ENCODE data around the gene ST3GAL3.

ST3GAL3 gene

DNA sequence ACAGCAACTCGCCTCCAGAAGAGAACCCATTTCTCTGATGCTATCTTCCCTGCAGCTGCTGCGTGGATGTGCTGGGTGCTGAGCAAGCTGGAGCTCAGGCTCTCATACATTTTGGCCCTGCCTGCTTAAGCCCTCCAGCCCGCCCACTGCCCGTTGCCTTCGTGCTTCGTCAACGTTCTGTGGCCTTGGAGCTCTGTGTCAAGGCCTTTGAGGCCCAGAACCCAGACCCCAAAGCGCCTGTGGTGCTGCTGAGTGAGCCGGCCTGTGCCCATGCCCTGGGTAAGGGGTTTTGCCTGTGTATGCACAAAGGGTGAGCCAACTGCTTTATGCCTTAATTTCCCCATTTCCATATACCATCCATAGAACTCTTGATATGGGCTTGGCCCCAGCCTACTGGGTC lies 263.6 kb downstream of the ST3GAL3 start:
- no peak for DNase-seq

DNA sequence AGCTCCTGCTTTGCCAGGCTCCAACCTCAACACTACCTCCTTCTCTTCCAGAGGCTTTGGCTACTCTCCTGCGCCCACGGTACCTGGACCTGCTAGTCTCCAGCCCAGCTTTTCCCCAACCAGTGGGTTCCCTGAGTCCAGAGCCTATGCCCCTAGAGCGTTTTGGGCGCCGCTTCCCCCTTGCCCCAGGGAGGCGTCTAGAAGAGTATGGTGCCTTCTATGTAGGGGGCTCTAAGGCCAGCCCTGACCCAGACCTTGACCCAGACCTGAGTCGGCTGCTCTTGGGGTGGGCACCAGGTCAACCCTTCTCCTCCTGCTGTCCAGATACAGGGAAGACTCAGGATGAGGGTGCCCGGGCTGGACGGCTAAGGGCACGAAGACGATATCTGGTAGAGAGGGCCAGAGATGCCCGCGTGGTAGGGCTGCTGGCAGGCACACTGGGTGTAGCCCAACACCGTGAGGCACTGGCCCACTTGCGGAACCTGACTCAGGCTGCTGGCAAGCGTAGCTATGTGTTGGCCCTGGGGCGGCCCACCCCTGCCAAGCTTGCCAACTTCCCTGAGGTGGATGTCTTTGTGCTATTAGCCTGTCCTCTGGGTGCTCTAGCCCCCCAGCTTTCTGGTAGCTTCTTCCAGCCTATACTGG lies 264.1 kb downstream of the ST3GAL3 start:
- DNase-seq: no peak

DNA sequence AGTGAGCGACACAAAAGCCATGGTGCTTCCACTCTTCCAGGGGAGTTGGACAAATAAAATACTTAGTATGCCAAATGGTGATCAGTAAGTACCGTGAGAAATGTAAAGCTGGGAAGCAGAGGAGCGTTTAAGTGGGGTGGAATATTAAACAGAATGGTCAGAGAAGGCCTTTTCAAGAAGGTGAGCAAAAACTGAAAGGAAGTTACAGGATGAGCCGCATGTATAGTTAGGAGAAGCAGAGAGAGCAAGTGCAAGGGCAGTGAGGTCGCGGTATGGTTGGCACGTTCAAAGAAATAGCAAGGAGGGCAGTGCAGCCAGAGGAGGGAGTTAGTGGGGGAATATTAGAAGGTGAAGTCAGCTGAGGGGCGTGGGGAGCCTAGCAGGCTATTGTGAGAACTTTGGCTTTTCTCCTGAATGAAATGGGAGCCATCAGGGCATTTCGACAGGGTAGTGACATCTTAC lies 266.7 kb downstream of the ST3GAL3 start:
- DNase-seq: no peak

DNA sequence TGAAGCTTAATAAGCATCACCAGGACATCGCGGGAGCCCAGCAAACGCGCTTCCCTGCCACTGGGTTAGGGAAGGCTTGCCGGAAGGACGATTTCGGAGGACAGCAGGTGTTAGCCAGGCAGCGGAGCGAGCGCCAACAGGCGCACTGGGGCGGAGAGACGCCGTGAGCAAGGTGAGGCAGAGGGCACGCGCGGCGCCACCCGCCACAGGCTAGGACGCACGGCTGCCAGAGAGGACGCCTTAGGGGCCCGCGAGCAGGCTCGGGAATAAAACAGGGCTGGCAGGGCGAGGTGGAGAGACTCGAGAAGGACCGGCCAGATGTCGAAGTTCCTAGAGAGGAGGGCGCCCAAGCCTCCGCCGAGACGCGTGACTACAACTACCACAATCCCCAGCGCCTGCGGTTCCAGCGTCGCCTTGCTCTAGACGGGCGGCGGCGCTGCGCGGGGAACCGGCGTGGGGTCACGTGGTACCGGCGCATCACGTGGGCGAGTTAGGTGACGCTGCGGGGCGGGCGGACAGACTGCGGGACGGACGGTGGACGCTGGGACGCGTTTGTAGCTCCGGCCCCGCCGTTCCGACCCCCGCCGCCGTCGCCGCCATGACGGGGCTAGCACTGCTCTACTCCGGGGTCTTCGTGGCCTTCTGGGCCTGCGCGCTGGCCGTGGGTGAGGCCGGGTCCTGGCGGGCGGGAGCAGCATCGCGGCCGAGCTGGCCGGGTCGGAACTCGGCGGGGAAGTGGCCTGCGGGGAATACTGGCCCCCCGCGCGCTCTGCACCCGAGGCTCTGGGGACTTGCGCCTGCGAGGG lies 267.3 kb downstream of the ST3GAL3 start, which contains the start of gene ATP6V0B:
Gene ATP6V0B, plus strand, starts transcription at position 518 of the 806 bp plus-strand sequence. Its CDS starts 81 bp downstream, at position 599.
- DNase-seq: peak; percentile 99

DNA sequence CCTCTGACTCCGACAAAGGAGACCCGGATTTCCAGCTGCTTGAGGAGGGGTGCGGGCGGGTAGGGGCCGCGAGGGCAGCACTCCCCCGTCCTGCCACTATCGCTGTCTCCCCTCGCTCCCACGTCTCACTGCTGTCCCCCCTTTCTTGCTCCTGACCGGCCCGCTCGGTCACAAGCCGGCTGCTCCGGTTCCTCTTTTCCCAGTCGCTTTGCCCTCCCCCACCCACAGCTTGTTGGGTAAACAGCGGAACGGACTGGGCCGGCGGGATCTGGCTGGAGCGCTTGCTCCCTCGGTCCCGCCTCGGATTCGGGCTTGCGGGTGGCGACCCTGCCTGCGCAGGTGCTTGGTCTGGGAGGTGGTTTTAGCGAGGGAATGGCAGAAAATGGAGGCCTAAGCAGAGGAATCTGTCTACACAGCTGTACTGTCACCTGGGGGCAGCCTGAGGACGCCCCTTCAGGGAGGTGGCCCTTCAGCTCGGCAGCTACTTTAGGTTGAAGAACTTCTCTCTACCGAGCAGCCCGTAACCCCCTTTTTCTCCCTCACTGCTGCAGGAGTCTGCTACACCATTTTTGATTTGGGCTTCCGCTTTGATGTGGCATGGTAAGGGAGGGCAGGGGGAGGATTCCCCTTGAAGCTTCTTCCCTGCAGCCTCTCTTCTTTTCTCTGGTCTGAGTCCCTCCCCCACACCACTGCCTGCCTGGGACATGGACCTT lies 268.1 kb downstream of the ST3GAL3 start:
- DNase-seq: peak; percentile 59

DNA sequence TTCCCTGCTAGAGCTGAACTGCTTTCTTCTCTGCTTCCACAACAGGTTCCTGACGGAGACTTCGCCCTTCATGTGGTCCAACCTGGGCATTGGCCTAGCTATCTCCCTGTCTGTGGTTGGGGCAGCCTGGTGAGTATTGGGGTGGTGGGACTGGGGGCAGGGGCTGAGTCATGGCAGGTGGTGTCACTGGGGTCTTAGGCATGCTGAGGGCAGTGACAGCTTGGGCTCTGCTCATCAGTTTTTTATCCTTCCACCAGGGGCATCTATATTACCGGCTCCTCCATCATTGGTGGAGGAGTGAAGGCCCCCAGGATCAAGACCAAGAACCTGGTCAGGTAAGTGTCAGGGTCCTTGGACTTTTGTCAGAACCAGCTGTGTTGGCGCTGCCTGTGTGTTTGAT lies 268.7 kb downstream of the ST3GAL3 start:
- peak; percentile 35 for DNase-seq

DNA sequence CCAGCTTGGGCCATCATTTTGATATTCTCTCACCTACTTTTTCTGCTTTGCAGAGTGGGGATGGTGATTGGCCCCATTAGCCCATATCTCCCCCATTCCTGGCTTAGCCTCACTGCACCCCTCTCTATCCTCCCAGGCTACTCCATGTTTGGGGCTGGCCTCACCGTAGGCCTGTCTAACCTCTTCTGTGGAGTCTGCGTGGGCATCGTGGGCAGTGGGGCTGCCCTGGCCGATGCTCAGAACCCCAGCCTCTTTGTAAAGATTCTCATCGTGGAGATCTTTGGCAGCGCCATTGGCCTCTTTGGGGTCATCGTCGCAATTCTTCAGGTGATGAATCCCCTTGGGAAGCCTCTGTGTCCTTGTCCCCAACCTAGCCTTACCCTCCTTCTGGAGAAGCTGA lies 269.6 kb downstream of the ST3GAL3 start:
- no peak for DNase-seq

DNA sequence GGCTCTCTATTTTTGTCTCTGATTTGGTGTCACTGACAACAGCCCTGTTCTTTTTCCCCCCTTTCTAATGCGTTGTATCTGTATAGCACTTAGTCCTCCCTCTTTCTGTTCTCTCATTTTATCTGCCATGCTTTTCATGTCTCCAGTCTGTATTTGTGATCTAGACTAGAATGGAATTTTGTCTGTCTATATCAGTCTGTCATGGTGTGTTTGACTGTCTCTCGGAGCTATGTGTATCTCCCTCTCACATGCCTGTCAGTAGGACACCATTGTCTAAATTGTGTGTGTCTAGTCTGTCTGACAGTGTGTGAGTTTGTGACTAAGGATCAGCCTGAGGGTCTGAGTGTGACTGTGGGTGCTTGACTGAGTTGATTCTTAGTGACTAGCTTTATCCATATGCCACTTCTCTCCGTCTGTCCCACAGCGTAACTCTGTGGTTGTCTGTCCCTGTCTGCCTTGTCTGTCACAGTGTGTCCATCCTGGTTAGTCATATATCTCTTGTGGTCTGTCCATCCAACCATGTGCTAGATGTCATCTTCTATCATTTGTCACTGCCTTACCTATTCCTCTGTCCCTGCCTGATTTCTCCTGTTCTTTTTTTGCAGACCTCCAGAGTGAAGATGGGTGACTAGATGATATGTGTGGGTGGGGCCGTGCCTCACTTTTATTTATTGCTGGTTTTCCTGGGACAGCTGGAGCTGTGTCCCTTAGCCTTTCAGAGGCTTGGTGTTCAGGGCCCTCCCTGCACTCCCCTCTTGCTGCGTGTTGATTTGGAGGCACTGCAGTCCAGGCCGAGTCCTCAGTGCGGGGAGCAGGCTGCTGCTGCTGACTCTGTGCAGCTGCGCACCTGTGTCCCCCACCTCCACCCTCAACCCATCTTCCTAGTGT lies 270.3 kb downstream of the ST3GAL3 start:
- no peak for DNase-seq

DNA sequence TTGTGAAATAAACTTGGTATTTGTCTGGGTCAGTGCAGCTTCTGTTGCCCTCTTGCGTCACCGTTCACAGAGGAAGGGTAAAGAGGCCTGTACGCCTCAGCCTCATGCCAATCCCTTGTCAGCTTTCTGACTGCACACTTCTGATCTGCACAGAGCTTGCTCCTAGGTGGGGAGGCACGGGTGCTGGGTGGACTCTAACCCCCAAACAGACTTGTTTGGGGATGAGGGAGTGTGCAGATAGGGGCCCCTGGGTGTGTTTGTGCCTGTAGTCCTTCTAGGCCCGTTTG lies 270.9 kb downstream of the ST3GAL3 start:
- DNase-seq: no peak

DNA sequence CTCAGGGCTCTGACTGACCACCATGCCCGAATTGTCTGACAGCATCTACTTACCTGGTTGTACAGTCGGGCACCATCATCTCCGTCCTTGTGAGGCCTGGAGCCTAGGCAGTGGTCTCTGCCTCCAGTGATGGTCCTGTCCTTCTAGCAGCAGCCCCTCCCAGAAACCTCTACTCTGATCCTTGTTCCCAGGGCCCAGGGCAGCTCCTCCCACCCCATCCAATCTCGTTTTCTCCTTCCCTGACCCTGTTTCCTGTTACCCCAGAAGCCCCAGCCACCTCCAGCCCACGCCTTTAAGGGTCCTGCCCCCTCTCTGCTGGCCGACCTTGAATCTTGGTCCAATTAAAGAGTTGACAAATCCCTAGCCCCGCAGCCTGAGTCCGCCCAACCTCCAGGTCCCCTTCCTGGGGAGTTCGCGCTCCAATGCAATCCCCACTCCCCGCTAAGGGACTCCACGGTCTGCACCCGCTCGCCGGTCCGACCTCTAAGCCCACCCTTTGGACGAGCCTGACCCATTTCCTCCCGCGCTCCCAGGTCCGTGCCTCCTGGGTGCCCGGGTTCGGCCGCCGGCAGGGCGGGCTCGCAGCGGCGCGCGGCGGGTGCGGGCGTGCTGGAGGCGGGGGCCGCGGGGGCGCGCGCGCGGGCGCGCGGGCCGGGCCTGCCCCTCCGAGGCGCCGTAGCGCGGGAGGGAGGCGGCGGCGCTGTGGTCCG lies 271.4 kb downstream of the ST3GAL3 start, which contains the start of gene B4GALT2:
Gene B4GALT2, plus strand, starts transcription at position 660 of the 710 bp plus-strand sequence. CDS start 1,951 bp downstream, outside the sequence.
- peak; percentile 81 for DNase-seq

DNA sequence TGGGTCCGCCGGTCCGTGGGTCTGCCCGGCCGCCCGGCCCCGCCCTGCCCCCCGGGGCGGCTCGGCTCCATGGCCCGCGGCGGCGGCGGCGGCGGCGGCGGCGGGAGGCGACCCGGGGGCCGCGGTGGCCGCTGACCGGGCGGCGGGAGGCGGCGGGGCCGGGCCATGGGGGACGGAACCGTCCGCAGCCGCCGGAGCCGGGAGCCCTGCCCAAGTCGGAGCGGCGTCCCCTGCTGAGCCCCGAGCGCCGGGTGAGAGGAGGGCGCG lies 271.9 kb downstream of the ST3GAL3 start:
- DNase-seq: no peak

DNA sequence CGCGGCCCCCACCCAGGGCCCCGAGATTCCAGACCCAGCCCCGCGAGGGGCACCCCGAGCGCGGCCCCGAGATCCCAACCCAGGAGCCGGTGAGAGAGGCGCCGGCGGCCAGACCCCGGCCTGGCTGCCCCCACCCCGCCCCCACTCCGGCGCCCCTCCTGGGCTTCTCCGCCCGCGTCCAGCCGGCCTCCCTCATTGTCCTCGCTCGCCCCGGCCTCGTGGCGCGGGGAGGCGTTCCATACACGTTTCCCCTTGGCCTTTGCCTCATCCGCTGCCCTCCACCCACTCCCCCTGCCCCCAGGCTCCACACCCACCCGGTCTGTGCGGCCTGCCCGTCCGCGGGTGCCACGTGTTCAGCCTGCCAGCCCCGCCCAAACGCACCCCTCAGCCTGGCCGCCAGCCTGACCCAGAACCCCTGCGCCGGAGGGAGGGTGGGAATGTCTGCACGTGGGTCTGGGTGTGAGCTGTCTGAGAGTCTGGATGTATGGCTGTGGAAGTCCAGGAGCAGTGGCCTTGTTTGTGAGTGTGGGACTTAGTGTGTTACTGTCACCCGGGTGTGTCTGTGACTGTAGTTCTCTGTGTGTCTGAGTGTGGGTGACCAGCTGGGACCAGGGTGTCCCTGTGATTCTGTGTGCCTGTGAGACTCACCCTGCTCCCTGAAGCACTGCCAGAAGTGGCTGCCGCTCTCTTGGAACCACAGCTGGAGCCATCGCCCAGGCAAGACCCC lies 272.4 kb downstream of the ST3GAL3 start:
- peak; percentile 63 for DNase-seq

DNA sequence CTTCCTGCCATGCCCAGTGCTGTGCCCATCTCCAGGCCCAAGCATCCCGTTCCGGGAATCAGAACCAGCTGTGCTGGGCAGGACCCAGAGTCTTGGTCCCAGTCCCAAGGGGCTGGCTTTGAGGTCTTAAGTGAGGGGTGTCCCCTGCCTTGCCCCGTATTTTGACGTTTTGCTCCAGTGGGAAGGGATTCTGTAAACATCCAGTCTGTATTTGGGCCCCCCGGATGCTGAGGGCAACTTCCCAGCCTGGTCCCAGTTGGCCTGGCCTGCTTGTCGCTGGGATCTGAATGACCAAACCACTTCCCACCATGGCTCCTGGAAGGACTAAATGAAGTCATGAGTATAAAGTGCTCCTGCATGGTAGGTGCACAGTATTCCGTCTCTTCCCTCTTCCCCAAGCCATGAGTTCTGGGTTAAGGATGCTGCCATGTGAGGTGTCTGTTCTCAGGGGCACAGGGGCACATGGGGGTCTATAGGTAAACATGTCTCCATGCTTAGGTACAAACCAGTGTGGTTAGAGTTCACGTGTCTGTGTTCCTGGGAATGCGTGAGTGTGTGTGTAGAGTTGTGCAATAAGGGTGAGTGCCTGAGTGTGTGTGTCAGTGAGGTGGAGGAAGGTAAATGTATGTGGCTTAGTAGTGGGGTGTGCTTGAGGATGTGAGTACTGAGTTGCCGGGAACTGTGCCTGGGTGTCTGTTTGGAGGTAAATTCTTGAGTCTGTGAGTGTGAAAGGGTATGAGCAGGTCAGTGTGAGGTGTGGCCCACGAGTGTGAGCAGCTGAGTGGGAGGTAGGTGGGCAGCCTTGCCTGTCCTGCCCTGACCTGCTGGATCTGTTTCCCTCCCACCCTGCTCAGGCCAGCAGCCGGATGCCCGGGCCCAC lies 273.2 kb downstream of the ST3GAL3 start:
- no peak for DNase-seq

All from NCI-H82 (cell line).